HUES6 (cell line): ENCODE measurements around the gene GIPC3.

Experiments
- H3K27ac ChIP-seq: 2 replicates; pipeline ENCODE4 v1.7.0; 2013; ENCODE audit warnings: low read depth, mild to moderate bottlenecking, low read length, inconsistent platforms
- H3K27me3 ChIP-seq: 2 replicates; pipeline ENCODE4 v1.6.1; 2013; ENCODE audit warnings: low read length; ENCODE audit not compliant: control insufficient read depth, insufficient read depth
- H3K36me3 ChIP-seq: 2 replicates; pipeline ENCODE4 v1.6.1; 2013; ENCODE audit warnings: low read length; ENCODE audit not compliant: control insufficient read depth, insufficient read depth
- H3K4me1 ChIP-seq: 2 replicates; pipeline ENCODE4 v1.6.1; 2013; ENCODE audit warnings: low read length; ENCODE audit not compliant: control insufficient read depth, insufficient read depth
- H3K4me3 ChIP-seq: 2 replicates; pipeline ENCODE4 v1.5.1; 2013; ENCODE audit warnings: low read depth, low read length
- H3K9ac ChIP-seq: one replicate; pipeline ENCODE4 v1.6.1; 2013; ENCODE audit warnings: mild to moderate bottlenecking, low read length
- H3K9me3 ChIP-seq: 2 replicates; pipeline ENCODE4 v1.6.1; 2013; ENCODE audit warnings: low read depth, low read length; ENCODE audit not compliant: control insufficient read depth, insufficient read depth

Gene GIPC3

DNA sequence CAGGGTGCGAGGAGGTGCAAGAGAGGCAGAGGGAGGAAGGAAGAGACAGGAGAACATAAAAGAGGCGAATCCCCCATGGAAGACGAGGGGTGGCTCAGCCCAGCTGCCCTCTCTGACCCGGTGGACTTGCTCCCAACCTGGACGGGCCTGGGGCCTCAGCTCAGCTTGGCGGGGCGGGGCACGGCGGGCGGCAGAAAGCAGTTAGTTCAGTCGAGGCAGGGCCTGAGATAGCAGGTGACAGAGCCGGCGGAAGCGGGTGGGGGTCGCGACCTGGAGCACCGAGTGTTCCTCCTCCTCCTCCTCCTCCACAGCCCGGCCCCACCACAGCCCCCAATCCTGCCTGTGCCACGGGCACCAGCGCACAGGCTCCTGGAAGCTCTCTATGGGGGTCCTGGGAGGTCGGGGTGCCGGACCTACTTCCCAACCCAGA is 48.3 kb downstream of the GIPC3 start:
- Histone ChIP-seq H3K36me3 (peaks cover 40% of the 10 kb centered on the region), H3K27me3 (no peaks in the 10 kb centered on the region), H3K4me1 (no peaks in the 10 kb centered on the region), H3K9me3 (no peaks in the 10 kb centered on the region), H3K27ac (no peak overlapping the region), H3K4me3 (no peak overlapping the region), H3K9ac (no peak overlapping the region)

DNA sequence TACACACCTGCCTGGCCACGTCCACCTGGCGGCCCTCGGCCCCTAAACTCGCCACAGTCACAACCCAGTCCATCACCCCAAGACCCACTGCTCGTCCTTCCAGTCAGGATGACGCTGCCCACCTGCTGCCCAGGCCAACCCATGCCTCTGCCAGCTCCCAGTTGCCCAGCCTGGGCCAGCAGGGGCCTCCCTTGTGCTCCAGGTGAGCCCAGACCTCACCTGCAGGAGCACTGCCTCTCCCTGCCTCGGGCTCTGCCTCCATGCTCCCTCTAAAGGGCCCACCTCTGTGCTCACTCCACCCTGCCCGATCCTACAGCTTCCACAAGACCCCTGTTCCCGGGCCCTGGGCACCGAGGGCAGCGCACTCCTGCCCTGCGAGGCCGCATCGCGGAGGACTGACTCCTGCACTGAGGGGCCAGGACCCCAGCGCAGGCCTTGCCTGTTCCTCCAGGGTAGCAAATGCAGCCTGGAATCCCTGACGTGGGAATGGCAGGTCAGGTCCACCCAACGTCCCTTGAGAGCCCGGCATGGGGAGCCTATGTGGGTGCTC is 49.3 kb downstream of the GIPC3 start:
- Histone ChIP-seq H3K9me3 (no peaks in the 10 kb centered on the region), H3K4me3 (no peak overlapping the region), H3K27me3 (no peaks in the 10 kb centered on the region), H3K36me3 (peaks cover 50% of the 10 kb centered on the region), H3K27ac (no peak overlapping the region), H3K9ac (no peak overlapping the region), H3K4me1 (no peaks in the 10 kb centered on the region)

DNA sequence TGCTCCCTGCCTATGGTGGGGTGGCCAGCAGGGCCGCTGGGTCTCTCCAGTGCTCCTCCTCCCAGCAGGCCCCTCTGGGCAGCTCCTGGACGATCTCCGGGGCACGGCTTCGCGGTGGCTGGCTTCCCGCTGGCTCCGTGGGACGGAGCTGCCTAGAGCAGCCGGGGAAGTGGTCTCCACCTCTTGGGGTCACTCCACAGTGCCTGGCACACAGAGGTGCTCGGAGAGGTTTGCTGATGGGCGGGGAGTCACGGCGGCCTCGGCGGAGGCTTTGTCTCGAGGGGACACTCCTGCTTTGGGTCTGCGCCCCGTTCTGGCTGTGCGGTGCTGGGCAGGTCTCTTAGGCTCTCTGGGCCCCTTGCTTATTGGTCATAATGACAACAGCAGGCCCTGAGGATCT is 51.2 kb downstream of the GIPC3 start:
- H3K4me1 ChIP-seq: no peaks in the 10 kb centered on the region
- H3K36me3 ChIP-seq: peaks cover 57% of the 10 kb centered on the region
- H3K9ac ChIP-seq: no peak overlapping the region
- H3K27ac ChIP-seq: no peak overlapping the region
- H3K27me3 ChIP-seq: no peaks in the 10 kb centered on the region
- no peak overlapping the region for H3K4me3 ChIP-seq
- no peaks in the 10 kb centered on the region for H3K9me3 ChIP-seq

DNA sequence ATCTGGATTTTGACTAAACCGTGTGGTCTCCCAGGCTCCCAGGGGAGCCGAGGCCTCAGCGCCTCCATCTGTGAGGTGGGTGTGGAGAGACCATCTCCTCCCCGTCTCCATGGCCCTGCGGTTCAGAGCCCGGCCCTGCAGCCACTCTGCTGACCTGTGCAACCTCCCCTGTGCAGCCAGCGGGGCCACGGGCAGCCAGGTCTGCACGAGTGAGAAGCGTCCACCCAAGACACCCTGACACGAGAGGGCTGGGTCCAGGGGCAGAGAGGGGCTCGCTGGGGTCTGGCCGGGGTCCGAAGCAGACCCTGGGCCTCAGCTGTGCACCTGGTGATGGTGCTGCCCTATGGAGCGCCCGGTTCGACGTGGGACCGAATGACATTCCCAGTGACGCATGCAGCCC is 51.7 kb downstream of the GIPC3 start:
- Histone ChIP-seq H3K9ac (no peak overlapping the region), H3K4me1 (no peaks in the 10 kb centered on the region)

DNA sequence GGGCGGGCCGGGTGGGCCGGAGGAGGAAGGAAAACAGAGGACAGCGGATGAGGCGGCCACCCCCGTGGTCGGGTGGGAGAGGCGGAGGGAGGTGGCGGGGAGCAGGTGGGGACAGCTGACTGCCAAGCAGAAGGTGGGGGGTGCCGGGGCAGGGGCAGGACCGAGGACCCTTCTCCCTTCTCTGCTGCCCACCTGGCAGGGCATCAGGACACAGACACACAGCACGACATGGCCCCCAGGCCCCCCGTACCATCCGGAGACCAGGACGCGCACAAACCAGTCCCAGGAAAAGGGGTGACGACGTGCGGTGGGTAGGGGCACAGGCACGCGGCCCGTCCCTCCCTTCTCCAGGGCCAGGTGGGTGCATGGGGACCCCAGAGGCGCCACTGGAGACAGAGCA is 52.3 kb downstream of the GIPC3 start:
- H3K4me3 ChIP-seq: no peak overlapping the region
- H3K36me3 ChIP-seq: peaks cover 54% of the 10 kb centered on the region
- no peak overlapping the region for H3K9ac ChIP-seq
- no peaks in the 10 kb centered on the region for H3K27me3 ChIP-seq
- no peak overlapping the region for H3K27ac ChIP-seq
- H3K4me1 ChIP-seq: no peaks in the 10 kb centered on the region
- H3K9me3 ChIP-seq: no peaks in the 10 kb centered on the region

More for the DNA sequence above, 51.7 kb downstream of the GIPC3 start:
- H3K4me3 ChIP-seq: no peak overlapping the region
- H3K9me3 ChIP-seq: no peaks in the 10 kb centered on the region
- peaks cover 56% of the 10 kb centered on the region for H3K36me3 ChIP-seq
- H3K27me3 ChIP-seq: no peaks in the 10 kb centered on the region
- H3K27ac ChIP-seq: no peak overlapping the region

DNA sequence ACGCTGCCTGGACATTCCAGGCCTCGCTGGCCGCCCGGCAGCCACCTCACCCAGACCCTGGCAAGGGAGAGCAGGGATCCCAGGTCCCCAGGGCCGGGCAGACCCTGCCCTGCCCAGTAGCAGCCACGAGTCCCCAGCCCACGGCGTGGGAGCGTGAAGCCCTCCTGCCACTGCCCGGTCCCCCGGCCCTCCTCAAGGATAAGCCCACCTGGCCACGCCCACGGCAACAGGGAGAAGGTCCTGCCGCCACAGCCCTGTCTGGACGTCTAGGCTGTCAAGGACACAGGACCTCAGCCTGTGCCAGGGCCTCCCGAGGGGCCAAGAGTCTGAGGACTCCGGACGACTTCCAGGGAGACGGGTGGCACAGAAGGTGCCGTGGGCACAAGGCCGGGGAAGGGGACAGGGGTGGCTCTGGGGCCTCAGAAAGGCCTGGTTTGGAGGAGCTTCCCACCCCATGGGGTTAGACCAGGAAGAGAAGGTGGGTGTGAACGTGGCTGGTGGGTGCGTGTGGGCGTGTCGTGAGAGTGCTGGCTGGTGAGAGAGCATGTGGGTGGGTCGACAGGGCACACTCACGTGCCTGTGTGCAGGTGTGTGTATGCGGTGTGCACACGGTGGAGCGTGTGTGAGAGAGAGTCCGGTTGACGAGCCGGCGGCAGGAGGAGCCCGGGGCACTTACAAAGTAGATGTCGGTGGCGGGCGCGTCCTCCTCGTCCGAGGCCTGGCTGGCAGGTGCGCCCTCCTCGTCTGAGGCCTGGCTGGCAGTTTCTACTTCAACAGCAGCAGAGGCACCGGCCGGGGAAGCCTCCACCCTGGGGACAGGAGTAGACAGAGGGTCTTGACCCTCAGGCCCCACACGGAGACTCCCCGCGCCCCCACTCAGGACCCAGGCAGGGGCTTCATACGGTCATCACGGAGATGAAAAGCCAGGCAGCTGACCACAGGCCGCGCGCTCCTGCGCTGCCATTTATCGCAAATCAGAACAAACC is 53.2 kb downstream of the GIPC3 start:
- H3K9me3 ChIP-seq: no peaks in the 10 kb centered on the region
- no peak overlapping the region for H3K27ac ChIP-seq
- peaks cover 50% of the 10 kb centered on the region for H3K36me3 ChIP-seq
- no peaks in the 10 kb centered on the region for H3K4me1 ChIP-seq
- H3K9ac ChIP-seq: no peak overlapping the region
- H3K27me3 ChIP-seq: no peaks in the 10 kb centered on the region
- H3K4me3 ChIP-seq: no peak overlapping the region

DNA sequence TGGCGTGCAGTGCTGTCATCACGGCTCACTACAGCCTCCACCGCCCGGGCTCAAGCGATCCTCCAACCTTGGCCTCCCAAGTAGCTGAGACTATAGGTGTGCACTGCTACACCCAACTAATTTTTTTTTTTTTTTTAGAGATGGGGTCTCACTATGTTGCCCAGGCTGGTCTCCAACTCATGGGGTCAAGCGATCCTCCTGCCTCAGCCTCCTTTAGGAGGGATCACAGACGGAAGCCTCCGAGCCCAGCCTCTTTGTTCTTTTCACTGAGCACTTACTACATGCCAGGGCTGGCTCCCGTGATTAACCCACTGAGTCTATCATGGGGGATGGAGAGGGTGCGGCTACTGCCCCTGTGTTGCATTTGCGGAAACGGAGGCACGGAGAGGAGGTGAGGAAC is 54.2 kb downstream of the GIPC3 start:
- peaks cover 51% of the 10 kb centered on the region for H3K36me3 ChIP-seq
- H3K27me3 ChIP-seq: no peaks in the 10 kb centered on the region
- no peak overlapping the region for H3K9ac ChIP-seq
- no peaks in the 10 kb centered on the region for H3K4me1 ChIP-seq
- H3K4me3 ChIP-seq: no peak overlapping the region
- H3K9me3 ChIP-seq: no peaks in the 10 kb centered on the region
- H3K27ac ChIP-seq: no peak overlapping the region

DNA sequence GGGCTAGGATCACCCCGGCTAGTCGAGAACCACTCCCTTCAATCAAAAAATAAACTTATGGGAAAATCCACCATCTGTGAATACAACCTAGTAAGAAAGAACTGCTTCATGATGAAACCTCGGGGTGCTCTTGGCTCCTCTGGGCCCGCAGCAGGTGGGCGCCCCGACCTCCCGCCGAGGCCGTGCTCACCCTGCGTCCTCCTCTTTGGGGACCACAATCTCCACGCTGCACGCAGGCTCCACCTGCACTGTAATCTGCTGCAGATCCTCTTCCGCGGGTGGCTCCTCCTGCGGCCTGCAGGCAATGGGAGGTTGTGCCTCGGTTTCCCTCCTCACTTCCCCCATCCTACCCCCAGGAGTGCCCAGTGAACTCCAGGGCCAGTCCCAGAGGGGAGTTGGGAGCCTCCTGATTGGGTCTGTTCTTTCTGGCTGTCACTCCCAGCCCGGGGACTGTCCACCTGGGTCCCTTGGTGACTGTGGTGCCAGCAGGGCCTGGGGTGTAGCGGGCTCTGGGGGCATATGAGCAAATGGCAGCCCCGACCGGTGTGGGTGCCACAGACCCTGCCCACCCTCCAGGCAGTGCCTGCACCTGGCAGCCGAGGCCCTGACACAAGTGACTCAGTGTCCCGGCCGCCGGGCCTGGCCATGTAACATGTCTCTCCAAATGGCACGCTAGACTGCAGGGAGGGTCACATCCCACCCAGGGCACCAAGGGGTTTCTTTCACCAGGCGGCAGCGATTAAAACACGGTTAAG is 56.4 kb downstream of the GIPC3 start:
- no peak overlapping the region for H3K27ac ChIP-seq
- H3K36me3 ChIP-seq: peaks cover 61% of the 10 kb centered on the region
- H3K27me3 ChIP-seq: no peaks in the 10 kb centered on the region
- no peaks in the 10 kb centered on the region for H3K4me1 ChIP-seq
- no peak overlapping the region for H3K4me3 ChIP-seq
- no peak overlapping the region for H3K9ac ChIP-seq
- no peaks in the 10 kb centered on the region for H3K9me3 ChIP-seq

DNA sequence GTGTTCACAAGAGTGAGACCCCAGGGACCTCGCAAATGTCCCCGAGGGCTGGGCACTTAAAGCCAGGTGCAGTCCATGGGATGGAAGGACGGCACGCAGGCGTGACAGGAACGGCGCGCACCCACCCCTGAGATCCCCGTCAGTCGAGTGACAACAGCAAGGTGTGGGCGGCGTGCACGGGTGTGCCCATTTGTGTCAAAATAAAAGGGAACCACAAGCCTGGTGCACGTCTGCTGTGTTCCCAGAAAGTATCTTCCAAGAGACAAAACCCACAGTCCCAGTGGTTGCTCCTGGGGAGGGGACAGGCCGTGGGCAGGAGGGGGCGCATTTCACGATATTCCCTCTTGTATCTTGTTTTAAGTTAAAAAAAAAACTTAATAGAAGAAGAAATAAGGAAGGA is 57.0 kb downstream of the GIPC3 start:
- no peak overlapping the region for H3K27ac ChIP-seq
- no peak overlapping the region for H3K9ac ChIP-seq
- H3K9me3 ChIP-seq: no peaks in the 10 kb centered on the region
- H3K27me3 ChIP-seq: no peaks in the 10 kb centered on the region
- peaks cover 56% of the 10 kb centered on the region for H3K36me3 ChIP-seq
- H3K4me1 ChIP-seq: no peaks in the 10 kb centered on the region
- H3K4me3 ChIP-seq: no peak overlapping the region
